Measurements from ENCODE around the gene ZNF883.
"Not testable (repeated sequence)": the region's sequence is repeated elsewhere in the genome, so short reads cannot be mapped to it uniquely, and the experiment has no call there.

Gene ZNF883

DNA sequence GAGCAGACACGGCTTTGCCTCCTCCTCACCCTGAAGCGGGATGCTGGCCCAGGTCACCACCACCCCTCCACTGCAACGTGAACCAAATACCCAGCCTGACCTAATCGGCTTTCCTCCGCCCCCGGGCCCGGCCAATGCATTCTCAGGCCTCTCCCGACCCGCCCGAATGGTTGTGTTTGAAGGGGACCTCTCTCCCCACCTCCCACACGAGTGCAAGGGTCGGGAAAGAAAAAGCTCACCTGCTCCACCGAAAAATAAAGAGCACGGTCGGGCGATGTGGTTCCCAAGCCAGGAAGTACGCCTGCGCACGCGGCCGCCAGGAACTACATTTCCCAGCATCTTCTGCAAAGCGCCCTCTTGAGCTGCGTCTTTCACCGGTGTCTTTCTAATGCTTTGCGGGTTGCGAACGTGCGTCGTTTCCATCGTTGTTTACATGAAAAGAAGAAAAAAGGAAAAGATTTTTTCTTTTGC is at the start of gene ZNF883:
ZNF883 (minus strand) TSS at position 282 of the 471 bp plus-strand sequence.
- H3K36me3 ChIP-seq (ENCODE audit: insufficient read depth, low read length) = no peaks in the 10 kb centered on the region
- H4K20me1 ChIP-seq (ENCODE audit: insufficient read depth, low read length) = no peaks in the 10 kb centered on the region
- no peaks in the 10 kb centered on the region for H3F3A ChIP-seq (ENCODE audit: insufficient read depth, low read length)
- H3K4me2 ChIP-seq (ENCODE audit: low read length) = no peak within 1 kb of the TSS
- no peak within 1 kb of the TSS for H3K4me3 ChIP-seq (ENCODE audit: low read depth, low read length, poor library complexity, severe bottlenecking)
- TF ChIP-seq, protein P1, sequence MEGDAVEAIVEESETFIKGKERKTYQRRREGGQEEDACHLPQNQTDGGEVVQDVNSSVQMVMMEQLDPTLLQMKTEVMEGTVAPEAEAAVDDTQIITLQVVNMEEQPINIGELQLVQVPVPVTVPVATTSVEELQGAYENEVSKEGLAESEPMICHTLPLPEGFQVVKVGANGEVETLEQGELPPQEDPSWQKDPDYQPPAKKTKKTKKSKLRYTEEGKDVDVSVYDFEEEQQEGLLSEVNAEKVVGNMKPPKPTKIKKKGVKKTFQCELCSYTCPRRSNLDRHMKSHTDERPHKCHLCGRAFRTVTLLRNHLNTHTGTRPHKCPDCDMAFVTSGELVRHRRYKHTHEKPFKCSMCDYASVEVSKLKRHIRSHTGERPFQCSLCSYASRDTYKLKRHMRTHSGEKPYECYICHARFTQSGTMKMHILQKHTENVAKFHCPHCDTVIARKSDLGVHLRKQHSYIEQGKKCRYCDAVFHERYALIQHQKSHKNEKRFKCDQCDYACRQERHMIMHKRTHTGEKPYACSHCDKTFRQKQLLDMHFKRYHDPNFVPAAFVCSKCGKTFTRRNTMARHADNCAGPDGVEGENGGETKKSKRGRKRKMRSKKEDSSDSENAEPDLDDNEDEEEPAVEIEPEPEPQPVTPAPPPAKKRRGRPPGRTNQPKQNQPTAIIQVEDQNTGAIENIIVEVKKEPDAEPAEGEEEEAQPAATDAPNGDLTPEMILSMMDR (IDR thresholded peaks at IDR 0.05; ENCODE audit: low read length) = no peak
- no peak for TF ChIP-seq EZH2 (IDR thresholded peaks at IDR 0.05; ENCODE audit: borderline replicate concordance, low read length)
- no peak within 1 kb of the TSS for H3K27ac ChIP-seq (ENCODE audit: low read depth, low read length, poor library complexity, severe bottlenecking)
- no peak within 1 kb of the TSS for H3K9ac ChIP-seq (ENCODE audit: low read length)
- no peaks in the 10 kb centered on the region for H3K9me3 ChIP-seq (ENCODE audit: low read length)
- H3K79me2 ChIP-seq (ENCODE audit: insufficient read depth, low read length) = no peaks in the 10 kb centered on the region
- no peaks in the 10 kb centered on the region for H3K27me3 ChIP-seq (ENCODE audit: insufficient read depth, low read length)
- H3K4me1 ChIP-seq (ENCODE audit: insufficient read depth, low read length, severe bottlenecking) = no peaks in the 10 kb centered on the region
- no peaks in the 10 kb centered on the region for H3K9me2 ChIP-seq (ENCODE audit: low read depth, low read length)
- no peak within 1 kb of the TSS for H2AFZ ChIP-seq (ENCODE audit: low read length)

DNA sequence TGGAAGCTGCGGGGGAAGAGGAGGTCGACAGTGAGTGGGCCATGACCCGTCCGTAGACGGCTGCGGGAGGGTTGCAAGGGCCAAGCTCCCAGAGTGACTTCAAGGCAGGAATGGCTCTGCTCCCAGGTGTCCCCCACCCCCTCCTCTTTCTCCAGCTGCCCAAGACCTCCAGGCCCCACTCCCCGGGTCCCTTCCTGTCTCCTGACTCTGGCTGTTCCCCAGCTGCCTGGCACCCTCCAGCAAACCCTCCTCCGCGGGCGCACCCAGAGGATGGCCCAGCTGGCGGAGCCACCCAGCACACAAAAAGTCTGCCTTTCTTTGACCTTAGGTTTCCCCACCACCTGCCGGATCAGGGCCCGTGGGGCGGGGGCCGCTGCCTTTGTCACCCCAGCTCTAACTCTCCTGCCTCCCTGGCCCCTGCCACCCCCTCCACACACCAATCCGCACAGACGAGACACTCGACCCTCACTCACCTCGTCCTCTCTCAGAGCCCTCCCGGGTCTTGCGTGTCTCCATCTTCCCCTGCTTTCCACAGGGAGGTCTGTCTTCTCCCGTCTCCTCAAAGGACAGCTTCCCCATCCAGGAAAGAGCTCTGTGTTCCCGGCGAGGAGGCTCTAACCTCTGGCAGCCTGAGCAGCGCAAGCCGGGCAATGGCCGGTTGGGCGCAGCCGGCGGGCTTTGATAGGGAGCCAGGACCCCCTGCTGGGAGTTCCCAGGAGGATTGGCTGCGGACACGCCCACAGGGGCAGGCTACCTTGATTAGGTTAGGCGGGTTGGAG is 49.3 kb upstream of the ZNF883 start:
- not testable (repeated sequence) for H3K9me2 ChIP-seq (ENCODE audit: low read depth, low read length); H3K27me3 ChIP-seq (ENCODE audit: insufficient read depth, low read length); H3K27ac ChIP-seq (ENCODE audit: low read depth, low read length, poor library complexity, severe bottlenecking)

DNA sequence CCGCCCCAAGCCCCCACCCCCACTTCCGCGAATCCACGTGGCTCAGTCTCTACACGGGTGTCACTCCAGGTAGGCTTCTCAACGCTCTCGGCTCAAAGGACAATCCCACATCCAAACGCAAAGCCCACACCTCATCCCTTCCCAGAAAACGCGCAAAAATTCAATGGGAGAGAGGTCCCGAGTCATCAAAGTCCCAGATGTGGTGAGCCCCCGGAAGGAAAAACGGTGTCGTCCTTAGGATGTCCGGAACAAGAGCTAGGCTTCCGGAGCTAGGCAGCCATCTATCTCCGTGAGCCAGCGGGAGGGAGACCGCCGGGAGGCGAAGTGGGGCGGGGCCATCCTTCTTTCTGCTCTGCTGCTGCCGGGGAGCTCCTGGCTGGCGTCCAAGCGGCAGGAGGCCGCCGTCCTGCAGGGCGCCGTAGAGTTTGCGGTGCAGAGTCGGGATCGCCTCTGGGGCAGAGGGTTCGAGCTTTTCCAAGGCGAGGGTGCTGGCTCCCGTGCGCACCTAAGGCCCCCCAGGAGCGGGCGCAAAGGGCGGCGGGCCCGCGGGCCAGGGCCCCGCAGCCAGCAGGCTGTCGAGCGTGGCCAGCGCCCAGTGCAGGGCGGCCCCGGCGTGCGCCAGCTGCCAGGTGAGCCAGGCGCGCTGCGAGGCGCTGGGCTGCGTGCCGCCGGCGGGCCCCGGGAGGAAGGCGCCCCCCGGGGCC is 47.7 kb upstream of the ZNF883 start:
- H3K4me2 ChIP-seq (ENCODE audit: low read length); H3K27me3 ChIP-seq (ENCODE audit: insufficient read depth, low read length); H3K27ac ChIP-seq (ENCODE audit: low read depth, low read length, poor library complexity, severe bottlenecking): not testable (repeated sequence)

More for the DNA sequence above, 49.3 kb upstream of the ZNF883 start:
- not testable (repeated sequence) for H3K9me3 ChIP-seq (ENCODE audit: low read length); H4K20me1 ChIP-seq (ENCODE audit: insufficient read depth, low read length); H3K4me1 ChIP-seq (ENCODE audit: insufficient read depth, low read length, severe bottlenecking); H3K79me2 ChIP-seq (ENCODE audit: insufficient read depth, low read length); H3F3A ChIP-seq (ENCODE audit: insufficient read depth, low read length); H3K9ac ChIP-seq (ENCODE audit: low read length); H3K4me3 ChIP-seq (ENCODE audit: low read depth, low read length, poor library complexity, severe bottlenecking); H3K4me2 ChIP-seq (ENCODE audit: low read length); H2AFZ ChIP-seq (ENCODE audit: low read length); H3K36me3 ChIP-seq (ENCODE audit: insufficient read depth, low read length)

DNA sequence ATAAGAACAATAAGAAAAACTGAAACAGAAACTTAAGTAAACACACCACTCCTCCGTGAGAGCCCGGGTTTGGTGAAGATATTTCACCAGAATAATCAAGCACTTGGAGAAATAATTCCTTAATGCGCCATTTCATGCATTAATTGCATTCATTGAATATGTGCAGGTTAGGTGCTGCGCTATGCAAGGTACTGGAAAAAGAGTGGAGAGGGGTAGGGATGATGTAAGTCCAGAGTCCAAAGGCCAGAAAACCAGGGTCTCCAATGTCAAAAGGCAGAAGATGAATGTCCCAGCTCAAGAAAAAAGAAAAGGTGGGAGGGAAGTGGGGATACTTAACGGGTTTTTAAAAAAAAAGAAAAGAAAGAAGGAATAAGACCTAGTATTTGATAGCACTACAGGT is 45.2 kb upstream of the ZNF883 start:
- no peak overlapping the region for H3K9ac ChIP-seq (ENCODE audit: low read length)
- no peaks in the 10 kb centered on the region for H4K20me1 ChIP-seq (ENCODE audit: insufficient read depth, low read length)
- H3F3A ChIP-seq (ENCODE audit: insufficient read depth, low read length) = no peaks in the 10 kb centered on the region
- no peak overlapping the region for H3K4me3 ChIP-seq (ENCODE audit: low read depth, low read length, poor library complexity, severe bottlenecking)
- no peak overlapping the region for H3K4me2 ChIP-seq (ENCODE audit: low read length)
- H3K9me2 ChIP-seq (ENCODE audit: low read depth, low read length) = no peaks in the 10 kb centered on the region
- no peak overlapping the region for H2AFZ ChIP-seq (ENCODE audit: low read length)
- 0 out of 2 replicates have a peak, but pooled peaks cover 5% of the 10 kb centered on the region for H3K9me3 ChIP-seq (ENCODE audit: low read length)
- H3K4me1 ChIP-seq (ENCODE audit: insufficient read depth, low read length, severe bottlenecking) = no peaks in the 10 kb centered on the region
- H3K79me2 ChIP-seq (ENCODE audit: insufficient read depth, low read length) = no peaks in the 10 kb centered on the region
- H3K36me3 ChIP-seq (ENCODE audit: insufficient read depth, low read length) = no peaks in the 10 kb centered on the region
- H3K27me3 ChIP-seq (ENCODE audit: insufficient read depth, low read length) = no peaks in the 10 kb centered on the region
- no peak overlapping the region for H3K27ac ChIP-seq (ENCODE audit: low read depth, low read length, poor library complexity, severe bottlenecking)
- no peak for TF ChIP-seq EZH2 (IDR thresholded peaks at IDR 0.05; ENCODE audit: borderline replicate concordance, low read length)
- TF ChIP-seq, protein P1 (IDR thresholded peaks at IDR 0.05; ENCODE audit: low read length) = no peak

More for the DNA sequence above, 47.7 kb upstream of the ZNF883 start:
- not testable (repeated sequence) for H3K9me2 ChIP-seq (ENCODE audit: low read depth, low read length); H3K9ac ChIP-seq (ENCODE audit: low read length); H3K4me1 ChIP-seq (ENCODE audit: insufficient read depth, low read length, severe bottlenecking); H3F3A ChIP-seq (ENCODE audit: insufficient read depth, low read length); H3K9me3 ChIP-seq (ENCODE audit: low read length); H3K79me2 ChIP-seq (ENCODE audit: insufficient read depth, low read length); H2AFZ ChIP-seq (ENCODE audit: low read length); H3K4me3 ChIP-seq (ENCODE audit: low read depth, low read length, poor library complexity, severe bottlenecking); H4K20me1 ChIP-seq (ENCODE audit: insufficient read depth, low read length); H3K36me3 ChIP-seq (ENCODE audit: insufficient read depth, low read length)

All from OCI-LY1 (cell line).